VCaP (cell line): Measurements from ENCODE around the gene ZCCHC24.

Experiments
- H3K27ac ChIP-seq: fragments of 450-650 bp; 2 replicates; pipeline ENCODE4 v1.5.1; 2017
- TF ChIP-seq, protein P1 (sequence below): fragments of 450-650 bp; conservative IDR thresholded peaks from 2 replicates; pipeline ENCODE4 v1.5.1; 2017; ENCODE audit warnings: mild to moderate bottlenecking, moderate library complexity

Gene ZCCHC24

DNA sequence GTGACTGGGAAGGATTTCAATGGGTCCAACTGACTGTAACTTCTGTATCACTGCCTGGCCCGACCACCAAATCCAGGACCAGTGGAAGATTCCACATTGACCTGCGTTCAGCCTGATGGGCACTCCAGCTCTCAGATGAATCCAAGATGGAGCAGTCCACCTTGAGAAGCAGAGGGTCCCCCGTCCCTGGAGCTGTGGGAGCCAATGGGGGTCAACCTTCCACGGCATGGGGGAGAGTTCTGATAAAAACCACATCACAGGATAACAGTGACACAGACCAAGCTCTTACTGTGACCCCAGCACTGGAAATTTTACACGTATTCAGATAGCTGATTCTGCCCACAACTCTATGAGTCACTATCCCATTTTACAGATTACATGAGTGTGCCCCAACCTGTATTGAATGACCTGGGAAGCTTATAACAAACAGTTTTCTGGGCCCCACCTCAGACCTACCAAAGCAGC, 11.2 kb downstream of the ZCCHC24 start:
- H3K27ac ChIP-seq = no peak overlapping the region
- TF ChIP-seq, protein P1, sequence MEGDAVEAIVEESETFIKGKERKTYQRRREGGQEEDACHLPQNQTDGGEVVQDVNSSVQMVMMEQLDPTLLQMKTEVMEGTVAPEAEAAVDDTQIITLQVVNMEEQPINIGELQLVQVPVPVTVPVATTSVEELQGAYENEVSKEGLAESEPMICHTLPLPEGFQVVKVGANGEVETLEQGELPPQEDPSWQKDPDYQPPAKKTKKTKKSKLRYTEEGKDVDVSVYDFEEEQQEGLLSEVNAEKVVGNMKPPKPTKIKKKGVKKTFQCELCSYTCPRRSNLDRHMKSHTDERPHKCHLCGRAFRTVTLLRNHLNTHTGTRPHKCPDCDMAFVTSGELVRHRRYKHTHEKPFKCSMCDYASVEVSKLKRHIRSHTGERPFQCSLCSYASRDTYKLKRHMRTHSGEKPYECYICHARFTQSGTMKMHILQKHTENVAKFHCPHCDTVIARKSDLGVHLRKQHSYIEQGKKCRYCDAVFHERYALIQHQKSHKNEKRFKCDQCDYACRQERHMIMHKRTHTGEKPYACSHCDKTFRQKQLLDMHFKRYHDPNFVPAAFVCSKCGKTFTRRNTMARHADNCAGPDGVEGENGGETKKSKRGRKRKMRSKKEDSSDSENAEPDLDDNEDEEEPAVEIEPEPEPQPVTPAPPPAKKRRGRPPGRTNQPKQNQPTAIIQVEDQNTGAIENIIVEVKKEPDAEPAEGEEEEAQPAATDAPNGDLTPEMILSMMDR = no peak

DNA sequence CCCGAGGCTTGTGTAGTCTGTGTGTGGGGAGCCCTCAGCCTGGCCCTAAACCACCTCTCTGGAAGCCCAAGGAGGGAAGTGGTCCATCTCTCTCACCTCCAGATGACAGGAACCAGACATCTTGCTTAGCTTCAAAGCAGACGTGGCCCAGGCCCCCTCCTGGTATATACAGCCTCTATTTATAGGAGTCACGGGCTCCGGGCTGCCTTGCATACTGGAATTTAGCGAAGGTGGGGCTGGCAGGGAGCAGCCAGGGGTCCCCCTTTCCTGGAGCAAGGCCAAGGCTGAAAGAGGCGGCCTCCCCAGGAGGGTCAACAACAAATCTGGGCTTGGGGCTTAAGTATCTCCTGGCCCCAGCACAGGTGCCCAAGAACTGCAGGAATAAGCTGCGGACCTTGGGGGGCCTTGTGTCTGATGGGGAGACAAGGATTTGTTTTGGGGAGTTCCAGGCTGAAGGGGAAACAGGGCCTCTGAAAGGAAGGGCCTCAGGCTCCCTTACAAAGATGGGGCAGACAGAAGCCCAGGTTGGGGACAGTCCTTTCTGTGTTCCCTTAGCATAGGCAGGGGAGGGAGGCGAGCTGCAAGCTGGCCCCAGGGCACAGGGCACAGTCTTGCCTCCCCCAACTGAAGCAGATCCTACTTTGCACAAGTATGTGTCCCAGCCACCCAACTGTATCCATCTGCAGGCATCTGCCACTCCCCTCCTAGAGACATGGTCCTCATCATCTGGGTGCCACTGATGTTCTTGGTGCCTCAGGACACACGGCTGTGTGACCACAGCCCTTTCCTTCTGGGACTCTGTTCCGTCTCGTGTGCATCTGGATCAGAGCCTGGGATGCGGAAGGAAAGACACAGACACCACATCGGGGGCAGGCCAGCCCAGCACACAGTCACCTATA, 11.9 kb downstream of the ZCCHC24 start:
- H3K27ac ChIP-seq = no peak overlapping the region
- TF ChIP-seq, protein P1 = no peak

DNA sequence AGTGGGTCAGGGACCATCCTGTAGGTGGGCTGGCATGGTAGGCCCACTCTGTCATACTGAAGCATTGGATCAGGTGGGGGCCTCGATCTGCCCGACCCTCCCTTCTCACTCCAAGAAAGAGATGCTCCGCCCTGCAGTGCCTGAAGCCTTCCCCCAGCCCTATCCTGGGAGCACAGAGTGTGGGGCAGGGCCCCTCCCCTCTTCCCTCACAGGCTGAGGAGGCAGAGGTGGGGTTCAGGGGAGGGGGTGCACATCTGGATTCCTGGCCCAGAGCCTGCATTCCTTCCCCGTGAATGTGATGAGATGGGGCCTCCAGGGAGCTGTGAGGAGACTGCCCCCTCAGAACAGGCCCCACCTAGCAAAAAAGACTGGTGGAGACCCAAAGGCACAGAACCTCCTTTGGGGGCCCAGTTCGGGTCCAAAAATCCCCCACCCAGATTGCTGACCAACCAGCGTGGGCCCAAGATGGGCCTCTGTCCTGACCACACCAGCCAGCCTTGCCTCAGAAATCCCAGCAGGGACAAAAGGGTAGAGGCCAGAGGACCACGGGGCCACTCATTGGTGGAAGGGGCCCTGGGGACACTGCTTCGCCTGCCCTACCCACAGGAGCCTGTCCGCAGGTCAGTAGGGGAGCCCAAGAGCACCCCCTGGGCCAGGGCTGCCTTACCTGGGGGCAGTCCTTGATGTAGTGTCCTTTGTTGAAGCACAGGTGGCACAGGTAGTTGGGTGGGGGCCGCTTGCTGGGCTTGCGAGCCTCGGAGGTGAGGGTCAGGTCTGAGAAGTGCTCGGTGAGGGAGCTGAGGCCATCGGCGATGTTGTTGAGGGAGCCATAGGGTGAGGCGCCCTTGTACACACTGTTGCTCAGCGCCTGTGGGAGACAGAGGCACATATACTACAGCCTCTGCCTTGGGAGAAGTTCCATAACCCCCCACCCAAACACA, 13.3 kb downstream of the ZCCHC24 start:
- no peak overlapping the region for H3K27ac ChIP-seq
- TF ChIP-seq, protein P1 = no peak

DNA sequence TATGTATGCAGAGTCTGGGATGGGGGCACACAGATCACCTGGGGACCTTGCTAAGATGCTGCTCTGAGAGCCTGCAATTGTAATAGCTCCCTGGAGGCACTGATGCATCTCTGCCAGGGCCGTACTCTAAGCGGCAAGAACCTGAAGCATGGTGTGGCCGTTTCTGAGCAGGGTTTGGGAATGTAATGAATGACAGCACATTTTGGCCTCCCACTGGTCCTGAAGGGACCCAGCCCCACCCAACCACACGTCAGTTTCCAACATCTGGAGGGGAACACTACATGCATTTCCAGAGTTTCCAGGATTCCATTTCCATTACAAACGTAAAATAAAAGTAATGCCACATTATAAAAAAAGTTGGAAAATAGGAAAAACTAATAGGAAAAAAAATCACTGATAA, 14.0 kb downstream of the ZCCHC24 start:
- TF ChIP-seq, protein P1 = no peak
- H3K27ac ChIP-seq = no peak overlapping the region

DNA sequence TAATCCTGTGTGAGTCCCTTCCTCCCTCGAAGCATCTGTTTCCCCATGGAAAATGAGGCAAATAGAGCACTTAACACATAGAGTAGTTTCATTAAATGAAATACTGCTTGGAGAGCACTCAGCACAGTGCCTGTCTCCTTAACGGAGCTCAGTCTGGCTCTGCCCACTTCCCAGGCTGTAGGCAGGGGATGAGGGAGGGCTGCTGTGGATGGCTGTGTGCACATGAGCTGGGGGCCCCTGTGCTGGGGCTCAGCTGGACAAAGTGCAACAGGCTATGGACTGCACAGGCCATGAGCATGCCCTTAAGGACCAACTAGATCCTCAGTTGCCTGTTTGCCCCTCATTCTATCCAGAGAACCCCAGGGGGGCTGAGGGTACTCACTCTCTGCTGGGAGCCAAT, 14.5 kb downstream of the ZCCHC24 start:
- TF ChIP-seq, protein P1 = no peak
- no peak overlapping the region for H3K27ac ChIP-seq

DNA sequence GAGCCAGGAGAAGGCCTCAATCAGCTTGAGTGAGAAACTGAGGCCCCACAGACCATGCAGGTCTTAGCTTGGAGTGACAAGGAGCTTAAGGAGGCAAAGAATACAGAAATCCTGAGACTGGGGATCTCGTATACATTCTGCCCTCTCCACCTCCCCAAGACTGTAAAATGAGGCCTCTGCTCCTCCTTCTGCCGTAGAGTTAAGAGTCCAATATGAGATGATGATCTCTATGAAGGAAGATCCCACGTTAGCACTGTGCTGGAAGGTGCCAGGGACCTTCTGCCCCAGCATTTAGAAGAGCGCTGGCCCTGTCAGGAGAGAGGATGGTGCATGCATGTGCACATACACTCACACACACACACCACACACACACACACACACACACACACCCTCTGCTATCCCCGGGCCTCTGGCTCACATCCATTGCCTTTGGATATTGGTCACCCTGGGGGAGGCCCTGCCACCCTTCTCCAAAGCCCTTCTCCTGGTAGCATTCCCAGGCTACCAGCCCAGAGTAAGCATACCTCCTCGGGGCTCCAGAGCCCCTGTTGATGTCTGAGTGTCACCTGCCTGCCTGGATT, 15.0 kb downstream of the ZCCHC24 start:
- TF ChIP-seq, protein P1 = no peak
- no peak overlapping the region for H3K27ac ChIP-seq

DNA sequence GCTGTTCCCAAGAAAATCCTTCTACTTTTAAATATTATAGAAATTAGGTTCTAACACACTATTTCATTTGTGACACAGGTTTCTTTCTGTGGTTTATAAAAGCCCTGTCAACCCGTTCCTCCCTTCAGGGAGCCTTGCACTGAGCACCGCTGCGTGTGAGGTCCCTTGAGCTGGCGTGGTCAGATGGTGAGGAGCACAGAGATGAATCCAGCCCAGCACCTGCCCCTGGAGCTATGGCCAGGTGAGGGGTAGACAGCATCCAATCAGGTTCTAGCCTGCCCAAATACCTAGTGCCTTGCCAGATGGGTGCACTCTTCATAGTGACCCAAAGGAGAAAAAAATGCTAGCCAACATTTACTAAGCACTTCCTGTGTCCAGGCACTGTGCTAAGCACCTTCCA, 15.7 kb downstream of the ZCCHC24 start:
- TF ChIP-seq, protein P1 = no peak
- H3K27ac ChIP-seq = no peak overlapping the region
